ENCODE results near the gene FMR1NB. TPM values are rescaled to one million over a fixed set of nuclear protein-coding genes. Genes with fewer than 3 reads are reported as not detected.

The FMR1NB gene
- total RNA-seq (under 1 TPM in 1 of 7 donors, not detected in 6; 0.36 TPM), polyA plus RNA-seq (not detected)
- long read RNA-seq, donor 1 = 0 reads
- long read RNA-seq, donor 2, partial matches to known transcripts = 0 of 1 reads
- long read RNA-seq, donor 2, other reads (novel, unspliced or antisense) = 0 of 1 reads
- long read RNA-seq, donor 3 = 0 reads

GRCh38 chrX:147981038-147981752 lies at the start of gene FMR1NB:
Gene FMR1NB (plus strand): TSS chrX:147981337. CDS start chrX:147981403, 66 bp downstream.
- DNase-seq = no peak
- Histone ChIP-seq H3K27me3 (no peaks in the 10 kb centered on the region), H3K36me3 (no peaks in the 10 kb centered on the region), H3K4me1 (ENCODE audit: insufficient read depth) (no peaks in the 10 kb centered on the region), H3K27ac (no peak within 1 kb of the TSS), H3K9me3 (no peaks in the 10 kb centered on the region), H3K4me3 (no peak within 1 kb of the TSS)
- intact Hi-C loops (cut with DNase I) = no loop called here
- 90 to 94% (median 91%) methylated on average over 35 of the region's 35 CpGs for WGBS, 3 donors
- TF ChIP-seq CTCF (IDR thresholded peaks at IDR 0.05) (no peak), EP300 (IDR thresholded peaks at IDR 0.05) (no peak), POLR2A (IDR thresholded peaks at IDR 0.05) (no peak)

DNA sequence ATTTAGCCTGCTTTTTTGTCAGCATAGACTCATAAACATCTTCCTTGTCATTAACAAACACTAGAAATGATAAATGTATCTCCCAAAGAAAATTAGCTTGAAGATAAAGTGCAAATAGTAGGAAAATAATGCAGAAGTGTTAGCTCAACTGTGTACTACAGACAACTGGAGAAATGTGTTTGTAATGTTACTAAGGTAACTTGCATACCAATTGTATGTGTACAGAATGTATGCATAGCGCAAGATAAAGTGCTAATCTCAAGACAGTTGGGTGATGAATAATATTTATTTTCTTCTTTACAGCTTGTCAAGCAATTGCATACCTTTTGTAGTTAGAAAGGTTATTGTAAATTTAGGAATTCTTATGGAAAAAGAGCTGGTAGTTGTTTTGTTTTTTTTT lies 47.3 kb upstream of the FMR1NB start:
- intact Hi-C loops (cut with DNase I) = no loop called here
- H3K4me3 ChIP-seq = no peak overlapping the region
- no peaks in the 10 kb centered on the region for H3K36me3 ChIP-seq
- no peaks in the 10 kb centered on the region for H3K4me1 ChIP-seq (ENCODE audit: insufficient read depth)
- no peak overlapping the region for H3K27ac ChIP-seq
- H3K9me3 ChIP-seq = no peaks in the 10 kb centered on the region
- H3K27me3 ChIP-seq = no peaks in the 10 kb centered on the region
- no peak for DNase-seq
- 76 to 93% (median 84%) methylated on average over 1 of the region's 1 CpG for WGBS, 3 donors
- TF ChIP-seq CTCF (IDR thresholded peaks at IDR 0.05) (no peak), EP300 (IDR thresholded peaks at IDR 0.05) (no peak), POLR2A (IDR thresholded peaks at IDR 0.05) (no peak)

DNA sequence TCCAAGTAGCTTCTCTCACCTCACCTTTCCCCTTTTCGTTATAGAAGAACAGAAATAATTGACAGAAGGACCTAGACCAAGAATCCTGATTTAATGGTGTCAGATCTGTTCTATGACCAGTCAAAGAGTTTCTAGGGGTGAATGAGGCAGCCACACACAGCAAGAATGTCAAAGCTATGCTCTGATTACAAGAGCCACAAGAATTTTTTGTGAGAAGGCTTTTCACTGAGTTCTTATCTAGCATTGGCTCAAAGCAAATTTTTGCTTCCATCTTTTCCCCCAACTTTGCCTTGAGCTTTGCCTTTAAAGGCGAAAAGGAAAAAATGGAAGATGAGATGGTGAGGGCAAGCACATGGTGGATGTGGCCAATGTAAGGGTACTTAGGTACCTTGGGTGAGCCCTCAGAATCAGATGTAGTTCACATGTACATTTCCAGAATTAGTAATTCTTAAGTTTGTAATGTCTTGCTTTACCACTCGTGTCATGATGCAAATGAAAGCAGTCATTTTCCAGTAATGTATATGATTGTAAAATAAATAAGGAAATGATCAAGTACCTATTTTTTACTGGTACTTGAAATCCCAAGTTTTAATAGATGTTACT lies 45.9 kb upstream of the FMR1NB start:
- TF ChIP-seq POLR2A (IDR thresholded peaks at IDR 0.05) (no peak), CTCF (IDR thresholded peaks at IDR 0.05) (no peak), EP300 (IDR thresholded peaks at IDR 0.05) (no peak)
- Histone ChIP-seq H3K27ac (no peak overlapping the region), H3K9me3 (no peaks in the 10 kb centered on the region), H3K27me3 (no peaks in the 10 kb centered on the region), H3K4me1 (ENCODE audit: insufficient read depth) (no peaks in the 10 kb centered on the region), H3K36me3 (no peaks in the 10 kb centered on the region), H3K4me3 (no peak overlapping the region)
- intact Hi-C loops (cut with DNase I) = no loop called here
- WGBS, 3 donors = 63 to 69% (median 64%) methylated on average over 3 of the region's 3 CpGs
- DNase-seq = no peak

GRCh38 chrX:147945286-147945685 lies 35.9 kb upstream of the FMR1NB start:
- Histone ChIP-seq H3K27me3 (no peaks in the 10 kb centered on the region), H3K27ac (no peak overlapping the region), H3K9me3 (no peaks in the 10 kb centered on the region), H3K4me3 (no peak overlapping the region), H3K4me1 (ENCODE audit: insufficient read depth) (no peaks in the 10 kb centered on the region), H3K36me3 (no peaks in the 10 kb centered on the region)
- intact Hi-C loops (cut with DNase I) = no loop called here
- no peak for DNase-seq
- TF ChIP-seq POLR2A (IDR thresholded peaks at IDR 0.05) (no peak), EP300 (IDR thresholded peaks at IDR 0.05) (no peak), CTCF (IDR thresholded peaks at IDR 0.05) (no peak)
- 83 to 87% (median 84%) methylated on average over 5 of the region's 5 CpGs for WGBS, 3 donors

Measured in ovary (tissue), 10 donors.